Activated T-cell treated with anti-CD3 and anti-CD28 coated beads, Interleukin-2, amount 50 U/mL, for 24 hours (primary cell): ENCODE data around the gene SLC25A42.

Source experiments
- DNase-seq: peaks from one replicate; pipeline ENCODE4 v3.0.0-alpha.2; 2020
- H3K27ac Mint-ChIP-seq: 2 replicates; pipeline ENCODE4 v1.8.0; 2020; ENCODE audit warnings: mild to moderate bottlenecking, mixed read lengths
- H3K27me3 Mint-ChIP-seq: 2 replicates; pipeline ENCODE4 v1.8.0; 2020; ENCODE audit warnings: mixed read lengths
- H3K36me3 Mint-ChIP-seq: 2 replicates; pipeline ENCODE4 v1.8.0; 2020; ENCODE audit warnings: low read depth, mixed read lengths
- H3K4me1 Mint-ChIP-seq: 2 replicates; pipeline ENCODE4 v1.8.0; 2020; ENCODE audit warnings: low read depth, mixed read lengths
- H3K4me3 Mint-ChIP-seq: 2 replicates; pipeline ENCODE4 v1.8.0; 2020; ENCODE audit warnings: mild to moderate bottlenecking, moderate library complexity, mixed read lengths
- H3K9me3 Mint-ChIP-seq: 2 replicates; pipeline ENCODE4 v1.8.0; 2020; ENCODE audit warnings: mixed read lengths

SLC25A42 gene

GRCh38 chr19:19039901-19040300, 23.9 kb upstream of the SLC25A42 start:
- no peak for DNase-seq
- no peak overlapping the region for H3K4me3 Mint-ChIP-seq

GRCh38 chr19:19040417-19040816, 23.4 kb upstream of the SLC25A42 start:
- Mint-ChIP-seq H3K27me3 (no peaks in the 10 kb centered on the region), H3K4me1 (peaks cover 27% of the 10 kb centered on the region), H3K9me3 (no peaks in the 10 kb centered on the region), H3K27ac (peak overlapping the region; percentile 82), H3K36me3 (peaks cover 80% of the 10 kb centered on the region), H3K4me3 (no peak overlapping the region)
- DNase-seq, result no peak

More at GRCh38 chr19:19039901-19040300, 23.9 kb upstream of the SLC25A42 start:
- H3K4me1 Mint-ChIP-seq, result peaks cover 32% of the 10 kb centered on the region
- no peaks in the 10 kb centered on the region for H3K9me3 Mint-ChIP-seq
- H3K36me3 Mint-ChIP-seq, result peaks cover 79% of the 10 kb centered on the region
- no peaks in the 10 kb centered on the region for H3K27me3 Mint-ChIP-seq
- peak overlapping the region; percentile 82 for H3K27ac Mint-ChIP-seq

- H3K27ac Mint-ChIP-seq, result no peak overlapping the region
- H3K27me3 Mint-ChIP-seq, result no peaks in the 10 kb centered on the region
- H3K4me3 Mint-ChIP-seq, result no peak overlapping the region
- peaks cover 21% of the 10 kb centered on the region for H3K4me1 Mint-ChIP-seq
- H3K36me3 Mint-ChIP-seq, result peaks cover 80% of the 10 kb centered on the region
- H3K9me3 Mint-ChIP-seq, result no peaks in the 10 kb centered on the region
- no peak for DNase-seq
Observed at GRCh38 chr19:19042732-19043280, 21.0 kb upstream of the SLC25A42 start.

- Mint-ChIP-seq H3K4me3 (no peak overlapping the region), H3K27me3 (no peaks in the 10 kb centered on the region), H3K9me3 (no peaks in the 10 kb centered on the region), H3K36me3 (peaks cover 85% of the 10 kb centered on the region), H3K27ac (no peak overlapping the region), H3K4me1 (peaks cover 21% of the 10 kb centered on the region)
- DNase-seq, result no peak
Observed at GRCh38 chr19:19043481-19043880, 20.3 kb upstream of the SLC25A42 start.

- peaks cover 21% of the 10 kb centered on the region for H3K4me1 Mint-ChIP-seq
- H3K27me3 Mint-ChIP-seq, result no peaks in the 10 kb centered on the region
- DNase-seq, result no peak
- no peak overlapping the region for H3K27ac Mint-ChIP-seq
- H3K36me3 Mint-ChIP-seq, result peaks cover 85% of the 10 kb centered on the region
- H3K9me3 Mint-ChIP-seq, result no peaks in the 10 kb centered on the region
- no peak overlapping the region for H3K4me3 Mint-ChIP-seq
Observed at GRCh38 chr19:19043881-19044280, 19.9 kb upstream of the SLC25A42 start.

- peaks cover 5% of the 10 kb centered on the region for H3K4me1 Mint-ChIP-seq
- no peak overlapping the region for H3K4me3 Mint-ChIP-seq
- no peak overlapping the region for H3K27ac Mint-ChIP-seq
- no peaks in the 10 kb centered on the region for H3K9me3 Mint-ChIP-seq
- no peak for DNase-seq
- H3K36me3 Mint-ChIP-seq, result peaks cover 95% of the 10 kb centered on the region
- H3K27me3 Mint-ChIP-seq, result no peaks in the 10 kb centered on the region
Observed at GRCh38 chr19:19049406-19049805, 14.4 kb upstream of the SLC25A42 start.

- Mint-ChIP-seq H3K27me3 (no peaks in the 10 kb centered on the region), H3K36me3 (peaks cover 96% of the 10 kb centered on the region), H3K9me3 (no peaks in the 10 kb centered on the region)
Observed at GRCh38 chr19:19050104-19050503, 13.7 kb upstream of the SLC25A42 start.

GRCh38 chr19:19050731-19051130, 13.1 kb upstream of the SLC25A42 start:
- no peaks in the 10 kb centered on the region for H3K9me3 Mint-ChIP-seq
- H3K4me1 Mint-ChIP-seq, result peaks cover 5% of the 10 kb centered on the region
- H3K4me3 Mint-ChIP-seq, result no peak overlapping the region
- H3K36me3 Mint-ChIP-seq, result peaks cover 97% of the 10 kb centered on the region
- no peaks in the 10 kb centered on the region for H3K27me3 Mint-ChIP-seq
- no peak for DNase-seq
- no peak overlapping the region for H3K27ac Mint-ChIP-seq

More at GRCh38 chr19:19050104-19050503, 13.7 kb upstream of the SLC25A42 start:
- no peak for DNase-seq
- no peak overlapping the region for H3K4me3 Mint-ChIP-seq
- peaks cover 5% of the 10 kb centered on the region for H3K4me1 Mint-ChIP-seq
- no peak overlapping the region for H3K27ac Mint-ChIP-seq

GRCh38 chr19:19051478-19052213, 12.1 kb upstream of the SLC25A42 start:
- Mint-ChIP-seq H3K36me3 (peaks cover 97% of the 10 kb centered on the region), H3K4me1 (peaks cover 5% of the 10 kb centered on the region), H3K27me3 (no peaks in the 10 kb centered on the region), H3K27ac (no peak overlapping the region), H3K4me3 (no peak overlapping the region), H3K9me3 (no peaks in the 10 kb centered on the region)
- no peak for DNase-seq

GRCh38 chr19:19052921-19053320, 10.9 kb upstream of the SLC25A42 start:
- Mint-ChIP-seq H3K27ac (no peak overlapping the region), H3K9me3 (no peaks in the 10 kb centered on the region), H3K4me1 (peaks cover 1% of the 10 kb centered on the region), H3K4me3 (no peak overlapping the region), H3K27me3 (no peaks in the 10 kb centered on the region), H3K36me3 (peaks cover 97% of the 10 kb centered on the region)
- no peak for DNase-seq

- Mint-ChIP-seq H3K27me3 (no peaks in the 10 kb centered on the region), H3K4me1 (peaks cover 1% of the 10 kb centered on the region), H3K4me3 (no peak overlapping the region), H3K36me3 (peaks cover 97% of the 10 kb centered on the region), H3K27ac (no peak overlapping the region), H3K9me3 (no peaks in the 10 kb centered on the region)
- peak; percentile 65 for DNase-seq
Observed at GRCh38 chr19:19053508-19054314, 10.1 kb upstream of the SLC25A42 start.

- H3K4me1 Mint-ChIP-seq, result peaks cover 1% of the 10 kb centered on the region
- H3K4me3 Mint-ChIP-seq, result no peak overlapping the region
- H3K27ac Mint-ChIP-seq, result no peak overlapping the region
- H3K9me3 Mint-ChIP-seq, result no peaks in the 10 kb centered on the region
- H3K27me3 Mint-ChIP-seq, result no peaks in the 10 kb centered on the region
- no peak for DNase-seq
- peaks cover 96% of the 10 kb centered on the region for H3K36me3 Mint-ChIP-seq
Observed at GRCh38 chr19:19054315-19054938, 9.4 kb upstream of the SLC25A42 start.

- Mint-ChIP-seq H3K27me3 (no peaks in the 10 kb centered on the region), H3K4me1 (peaks cover under 1% of the 10 kb centered on the region), H3K27ac (no peak overlapping the region), H3K4me3 (no peak overlapping the region), H3K36me3 (peaks cover 96% of the 10 kb centered on the region), H3K9me3 (no peaks in the 10 kb centered on the region)
- no peak for DNase-seq
Observed at GRCh38 chr19:19054939-19055440, 8.8 kb upstream of the SLC25A42 start.

- Mint-ChIP-seq H3K4me1 (no peaks in the 10 kb centered on the region), H3K36me3 (peaks cover 94% of the 10 kb centered on the region), H3K4me3 (no peak overlapping the region)
Observed at GRCh38 chr19:19055701-19056100, 8.1 kb upstream of the SLC25A42 start.

More at GRCh38 chr19:19055701-19056100, 8.1 kb upstream of the SLC25A42 start:
- H3K27ac Mint-ChIP-seq, result no peak overlapping the region
- no peaks in the 10 kb centered on the region for H3K9me3 Mint-ChIP-seq
- DNase-seq, result no peak
- no peaks in the 10 kb centered on the region for H3K27me3 Mint-ChIP-seq
